DMS114 treated with DMSO at 0.1 percent for 48 hours (cell line): ENCODE data around the gene KIRREL3.

Experiments used
- DNase-seq: peaks from one replicate; lab custom pipeline; 2025; ENCODE audit not compliant: unreplicated experiment; lab: John Stamatoyannopoulos, UW

KIRREL3 gene

GRCh38 chr11:126682590-126682989 is 318.0 kb downstream of the KIRREL3 start:
- DNase-seq, result no peak

- DNase-seq, result no peak
Measured at GRCh38 chr11:126680700-126681099, 319.9 kb downstream of the KIRREL3 start.

DNA sequence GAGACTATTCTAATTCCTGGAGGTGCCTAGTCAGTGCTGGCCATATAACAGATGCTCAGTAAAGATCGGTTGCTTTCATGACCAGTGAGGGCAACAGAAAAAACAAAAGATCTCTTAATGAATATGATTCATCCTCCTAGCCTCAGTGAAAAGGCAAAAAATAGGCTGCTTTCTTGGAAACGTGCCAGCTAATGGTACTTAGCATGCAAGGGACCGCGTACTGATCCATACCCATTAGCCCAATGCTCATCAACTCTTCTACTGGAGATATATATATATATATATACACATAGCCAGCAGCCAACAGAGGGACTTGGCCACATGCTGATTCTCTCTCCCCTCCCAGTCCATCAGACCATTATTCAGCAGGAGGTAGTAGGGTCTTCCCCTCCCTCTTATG is 320.4 kb downstream of the KIRREL3 start:
- DNase-seq, result no peak

DNA sequence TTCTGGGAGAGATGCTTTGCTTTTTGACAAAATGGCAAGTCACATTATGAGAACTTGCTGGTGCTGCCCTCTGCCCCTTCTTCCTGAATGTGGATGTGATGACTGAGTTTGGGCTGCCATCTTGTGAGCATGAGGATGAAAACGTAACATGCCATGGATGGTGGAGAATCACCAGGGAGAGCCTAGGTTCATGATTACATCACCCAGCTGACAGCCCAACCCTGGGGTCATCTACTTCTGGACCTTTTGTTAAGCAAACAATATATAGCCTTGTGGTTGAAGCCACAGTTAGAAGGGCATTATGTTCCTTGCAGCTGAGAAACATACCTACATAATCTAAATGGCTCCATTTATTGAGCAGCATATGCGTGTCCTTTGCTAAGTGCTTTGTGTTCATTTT is 321.5 kb downstream of the KIRREL3 start:
- no peak for DNase-seq

DNA sequence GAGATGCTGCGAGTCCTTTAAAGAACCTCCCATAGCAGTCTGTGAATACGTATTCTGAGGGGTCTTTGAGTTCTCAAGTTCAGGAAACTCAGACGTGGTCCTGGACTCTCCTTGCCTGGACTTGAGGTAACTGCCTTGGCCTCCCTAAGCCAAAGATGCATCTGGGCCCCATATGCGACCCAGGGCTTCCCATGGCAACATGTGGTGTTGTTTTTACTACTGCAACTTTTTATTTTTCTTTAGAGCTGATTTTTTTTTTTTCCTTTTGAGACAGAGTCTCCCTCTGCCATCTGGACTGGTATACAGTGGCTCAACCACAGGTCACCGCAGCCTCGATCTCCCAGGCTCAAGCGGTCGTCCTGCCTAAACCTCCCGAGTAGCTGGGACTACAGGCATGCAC is 324.0 kb downstream of the KIRREL3 start:
- DNase-seq, result no peak

DNA sequence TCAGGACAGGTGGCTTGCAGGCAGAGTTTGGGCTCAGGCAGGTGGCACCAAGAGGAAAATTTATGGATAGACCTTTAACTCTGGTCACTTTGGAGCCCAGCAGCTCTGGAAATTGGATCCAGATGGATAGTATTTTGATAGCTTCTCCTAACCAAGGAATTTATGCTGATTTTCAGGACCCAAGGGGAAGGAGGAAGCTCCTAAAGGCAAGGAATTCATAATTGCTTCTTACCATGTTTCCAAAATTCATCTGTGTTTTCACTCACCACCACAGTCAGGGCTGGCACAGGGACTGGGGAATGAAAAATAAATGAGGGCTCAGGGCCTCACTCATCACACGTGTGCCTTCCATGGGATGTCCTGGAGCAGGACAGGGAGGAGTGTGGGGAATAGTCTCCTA is 327.3 kb downstream of the KIRREL3 start:
- no peak for DNase-seq

DNA sequence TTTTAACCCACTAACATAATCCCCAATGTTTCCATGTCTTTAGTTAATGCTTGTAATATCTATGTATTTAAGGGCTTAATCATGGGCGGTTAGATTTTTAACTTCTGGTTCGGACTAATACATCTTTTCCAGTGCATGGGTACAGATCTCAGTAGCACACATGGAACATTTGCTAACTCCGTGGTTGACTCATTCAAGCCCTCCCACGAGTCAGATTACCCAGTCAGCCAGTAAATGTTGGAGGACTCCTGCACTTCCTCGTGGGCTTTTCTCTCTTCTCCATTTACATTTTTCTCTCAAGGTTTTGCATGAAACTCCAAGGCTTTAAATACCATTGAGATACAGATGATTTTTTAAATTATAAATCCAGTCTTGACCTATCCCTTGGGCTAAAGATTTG is 331.2 kb downstream of the KIRREL3 start:
- no peak for DNase-seq

- no peak for DNase-seq
Measured at GRCh38 chr11:126664643-126665042, 335.9 kb downstream of the KIRREL3 start.

DNA sequence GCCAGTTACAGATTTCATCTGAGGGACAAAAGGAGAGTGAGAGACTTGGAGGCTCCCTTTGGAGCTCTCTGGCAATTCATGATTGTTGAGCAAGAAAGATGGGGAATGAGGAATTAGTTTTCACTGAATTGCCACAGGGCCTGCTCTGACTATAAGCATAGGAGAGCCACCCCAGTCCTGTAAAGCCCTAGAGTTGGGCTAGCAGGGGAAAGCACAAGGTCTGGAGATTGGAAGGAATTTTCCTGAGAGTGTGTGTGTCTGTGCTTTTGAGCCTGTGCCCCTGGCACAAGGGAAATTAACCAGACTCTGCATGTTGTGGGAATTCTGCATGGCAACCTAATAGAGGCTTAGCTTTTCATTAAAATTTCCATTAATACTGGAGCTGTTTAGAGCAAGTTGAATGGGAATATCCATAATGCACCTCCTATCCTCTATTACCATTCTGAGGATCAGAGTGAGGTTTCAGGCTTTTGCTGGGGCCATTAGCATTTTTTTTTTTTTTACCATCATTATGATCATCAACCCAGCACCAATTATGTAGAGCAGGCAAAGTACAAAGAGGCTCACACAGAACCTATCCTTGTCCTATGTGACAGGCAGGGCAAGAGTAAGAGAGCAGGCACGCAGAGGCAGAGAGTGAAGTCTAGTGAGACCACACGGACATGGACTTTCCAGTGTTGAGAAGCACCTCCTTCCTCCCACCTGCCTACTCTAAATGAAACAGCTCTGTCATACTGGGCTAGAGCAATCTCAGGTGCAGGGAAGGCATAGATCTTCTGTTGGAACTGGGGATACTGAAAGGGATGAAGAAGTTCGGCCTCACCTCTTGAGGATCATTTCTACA is 336.6 kb downstream of the KIRREL3 start:
- DNase-seq, result no peak

DNA sequence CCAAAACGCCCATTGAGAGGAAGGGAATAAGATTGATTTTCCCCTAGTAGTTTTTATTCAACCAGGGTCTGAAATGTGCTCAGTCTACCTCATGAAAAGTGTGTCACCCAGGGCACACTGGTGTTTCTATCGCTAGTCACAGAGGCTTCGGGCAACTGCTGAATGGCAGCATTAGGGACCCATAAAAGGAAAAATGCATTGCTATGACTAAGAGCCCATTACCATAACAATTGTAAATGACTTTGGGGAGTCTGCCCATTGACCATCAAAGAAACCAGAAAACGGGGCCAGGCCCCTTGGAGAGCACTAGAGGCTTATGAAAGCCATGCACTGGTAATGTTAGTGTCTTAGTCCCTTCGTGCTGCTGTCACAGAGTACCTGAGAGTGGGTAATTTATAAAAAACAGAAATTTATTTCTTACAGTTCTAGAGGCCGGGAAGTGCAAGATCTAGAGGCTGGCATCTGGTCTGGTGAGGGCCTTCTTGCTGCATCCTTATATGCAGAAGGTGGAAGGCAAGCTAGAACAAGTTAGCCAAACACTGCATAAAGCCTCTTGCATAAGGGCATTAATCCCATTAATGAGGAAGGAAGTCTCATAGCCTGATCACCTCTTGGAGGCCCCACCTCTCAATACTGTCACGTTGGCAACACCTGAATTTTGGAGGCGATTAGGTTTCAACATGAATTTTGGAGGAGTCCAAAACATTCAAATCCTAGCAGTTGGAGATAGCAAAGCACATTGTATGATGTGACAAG is 338.4 kb downstream of the KIRREL3 start:
- no peak for DNase-seq

- no peak for DNase-seq
Measured at GRCh38 chr11:126660761-126661425, 339.7 kb downstream of the KIRREL3 start.

DNA sequence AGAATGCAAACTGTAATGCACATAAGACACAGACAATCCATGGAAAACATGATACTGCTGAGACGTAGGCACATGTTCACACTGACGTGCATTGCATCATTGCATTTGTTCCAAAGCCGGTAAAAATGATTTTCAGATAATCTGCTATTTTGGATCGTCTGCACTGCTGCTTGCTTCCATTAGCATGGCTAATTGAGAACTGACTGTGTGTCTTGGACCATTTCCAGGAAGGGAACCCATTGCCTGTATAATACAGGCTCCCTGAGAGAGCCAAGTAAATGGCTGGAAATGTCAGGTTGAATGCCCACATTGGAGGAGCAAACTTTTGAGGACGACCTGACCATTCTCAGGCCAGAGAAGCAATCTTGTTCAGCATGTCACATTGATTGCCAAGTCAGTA is 340.2 kb downstream of the KIRREL3 start:
- DNase-seq, result no peak

DNA sequence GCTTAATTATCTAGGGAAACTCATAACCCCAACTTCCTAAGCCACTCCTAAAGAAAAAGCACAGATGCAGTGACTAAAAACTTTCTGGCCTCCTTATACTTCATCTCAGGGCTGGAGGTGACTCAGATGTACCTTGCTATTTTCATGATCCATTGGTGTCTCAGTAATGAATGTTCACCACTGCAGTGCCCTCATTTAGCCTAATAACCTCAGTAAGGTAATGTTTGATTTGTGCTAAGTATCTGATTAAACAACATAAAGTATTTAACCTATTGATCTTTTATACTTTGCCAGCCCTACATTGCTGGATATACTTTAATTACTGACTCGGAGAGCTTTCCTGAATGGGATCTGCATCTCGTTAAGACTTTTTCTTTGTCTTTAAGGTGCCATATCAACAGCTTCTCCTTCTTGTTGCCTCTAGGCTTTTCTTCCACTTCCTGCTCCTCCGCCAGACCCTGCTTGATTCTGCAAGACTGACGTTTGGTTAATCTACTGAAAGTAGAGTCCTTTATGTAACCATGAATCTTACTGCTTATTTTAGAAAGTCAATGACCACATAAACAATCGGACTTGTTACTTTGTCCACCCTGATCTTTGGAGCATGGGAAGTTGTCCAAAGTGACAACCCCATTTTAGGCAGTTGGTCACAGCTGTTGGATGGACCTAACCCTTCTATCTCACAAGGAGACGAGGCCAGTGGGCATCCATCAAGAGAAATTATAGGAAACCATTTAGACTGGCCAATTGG is 342.1 kb downstream of the KIRREL3 start:
- no peak for DNase-seq

DNA sequence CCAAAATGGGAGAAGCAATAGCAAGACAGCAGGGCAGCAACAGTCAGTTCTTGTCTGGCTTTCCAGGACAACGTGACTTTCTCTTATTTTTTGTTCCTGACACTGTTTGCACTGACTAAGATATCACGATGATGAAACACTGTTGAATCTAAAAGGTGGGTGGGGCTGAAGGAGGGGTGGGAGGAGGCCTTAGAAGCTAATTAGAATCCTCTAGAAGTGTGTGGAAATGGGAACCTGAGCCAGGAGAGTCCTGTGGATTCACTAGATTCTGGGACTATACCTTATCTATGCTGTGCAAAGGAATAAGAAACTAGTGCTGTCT is 344.8 kb downstream of the KIRREL3 start:
- DNase-seq, result no peak

DNA sequence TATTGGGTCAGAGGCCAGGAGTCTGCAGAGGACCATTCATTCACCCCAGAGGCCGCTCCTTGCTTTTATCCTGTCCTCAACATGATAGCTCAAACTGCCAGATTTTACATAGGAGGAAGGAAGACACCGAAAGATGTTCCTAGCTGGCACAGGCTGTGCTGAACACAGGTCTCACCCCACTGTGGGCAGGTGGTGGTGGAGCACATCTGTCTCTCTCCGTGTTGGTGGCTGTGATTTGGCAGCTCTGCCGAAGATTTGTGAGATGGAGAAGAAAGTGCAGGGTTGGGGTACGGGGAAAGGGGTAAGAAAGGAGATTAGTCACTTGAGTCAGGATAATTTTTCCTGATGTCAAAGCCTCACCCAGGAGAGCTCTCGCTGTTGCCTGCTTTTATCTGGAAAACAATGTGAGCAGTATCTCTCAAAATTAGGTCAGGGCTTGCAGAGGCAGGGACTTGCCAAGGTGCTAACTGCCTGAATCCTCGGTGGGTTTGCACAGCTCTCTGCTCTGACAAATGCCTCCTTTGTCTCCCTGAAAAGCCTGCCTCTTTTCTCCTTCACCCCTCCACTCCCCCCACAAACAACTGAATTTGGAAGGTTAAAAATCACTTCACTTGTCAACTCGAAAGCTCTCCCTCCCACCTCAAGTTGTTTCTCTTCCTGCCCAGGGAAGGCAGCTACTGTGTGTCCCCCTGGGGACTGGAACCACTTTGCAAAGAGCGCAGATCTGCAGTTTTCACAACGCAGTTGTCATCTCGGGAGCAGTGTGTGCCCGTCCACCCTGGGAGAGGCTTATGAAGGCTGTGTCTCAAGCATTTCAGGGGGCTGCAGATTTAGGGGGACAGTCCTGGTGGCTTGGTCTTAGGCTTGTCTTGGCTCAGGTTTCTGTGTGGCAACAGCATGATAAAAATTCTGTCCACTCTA is 345.4 kb downstream of the KIRREL3 start:
- no peak for DNase-seq

DNA sequence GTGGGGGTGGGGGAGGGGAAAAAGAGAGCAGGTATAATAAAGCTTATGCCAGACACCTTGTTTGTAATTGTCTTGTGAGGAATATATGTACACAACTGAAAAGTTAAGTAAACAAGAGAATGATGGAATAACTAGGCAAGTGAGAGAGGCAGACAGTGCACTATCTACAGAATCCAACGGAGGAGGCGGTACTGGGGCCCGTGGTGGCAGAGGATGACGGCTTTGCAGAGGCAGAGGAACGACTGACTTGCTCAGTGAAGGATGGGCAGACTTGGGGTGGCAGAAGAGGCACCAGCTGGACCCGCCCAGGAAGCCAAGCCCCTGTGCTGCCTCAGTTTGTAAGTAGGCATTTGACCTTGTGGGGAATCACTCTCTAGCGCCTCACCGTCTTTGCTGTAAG is 347.5 kb downstream of the KIRREL3 start:
- no peak for DNase-seq

GRCh38 chr11:126647735-126648134 is 352.8 kb downstream of the KIRREL3 start:
- DNase-seq, result no peak

DNA sequence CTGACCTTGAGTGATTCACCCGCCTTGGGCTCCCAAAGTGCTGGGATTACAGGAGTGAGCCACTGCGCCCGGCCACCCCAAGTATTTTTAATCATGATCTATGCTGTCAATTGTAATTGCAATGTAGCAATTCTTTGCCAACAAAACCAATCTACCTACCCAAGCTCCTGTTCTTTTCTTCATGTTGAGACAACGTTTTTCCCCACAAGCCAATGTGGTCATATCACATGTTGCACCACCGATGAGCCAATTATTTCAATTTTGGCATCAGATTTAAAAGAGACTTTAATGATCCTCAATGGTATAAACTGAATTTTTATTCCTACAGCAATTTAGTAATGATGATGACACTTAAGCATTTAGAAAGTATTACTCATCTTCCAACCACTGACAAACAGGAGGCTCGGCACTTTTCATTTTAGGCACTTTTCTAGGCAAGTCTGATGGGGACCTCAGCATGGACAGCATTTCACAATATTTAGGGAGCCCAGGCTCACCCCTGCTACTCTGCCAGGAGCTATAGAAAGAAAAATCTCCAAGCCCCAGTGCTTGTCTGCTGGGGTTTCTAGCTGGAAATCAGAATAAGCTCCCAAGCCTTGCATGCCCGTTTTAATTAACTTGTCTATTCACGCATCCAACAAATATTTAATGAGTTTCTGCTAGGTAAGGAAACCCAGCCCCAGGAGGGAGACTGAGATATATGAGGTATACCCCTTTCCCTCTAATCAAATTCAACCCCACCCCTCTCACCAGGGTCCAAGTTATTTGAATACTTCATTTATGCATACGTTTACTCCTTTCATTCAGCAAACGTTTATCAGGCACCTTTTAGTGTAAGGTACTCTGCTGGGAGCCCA is 353.6 kb downstream of the KIRREL3 start:
- DNase-seq, result no peak

GRCh38 chr11:126645186-126645585 is 355.4 kb downstream of the KIRREL3 start:
- DNase-seq, result no peak
